Epithelial cell of esophagus (primary cell): ENCODE measurements around the gene EGLN2.

Source experiments
- DNase-seq: peaks from one replicate; pipeline ENCODE4 v3.0.0; 2010; ENCODE audit warnings: low read depth
- H3K4me3 ChIP-seq: 2 replicates; pipeline ENCODE4 v1.5.1; 2011; ENCODE audit warnings: mild to moderate bottlenecking, low read length, control low read depth
- TF ChIP-seq, protein P1 (sequence below): IDR thresholded peaks from 2 replicates; pipeline ENCODE4 v1.5.1; 2011; ENCODE audit warnings: low read depth, mild to moderate bottlenecking, low read length, control low read depth, inconsistent platforms; ENCODE audit not compliant: insufficient read depth; ENCODE audit errors: missing control alignments

The EGLN2 gene

GRCh38 chr19:40786060-40787037 is 12.6 kb upstream of the EGLN2 start:
- DNase-seq: no peak
- no peak overlapping the region for H3K4me3 ChIP-seq
- TF ChIP-seq, protein P1, sequence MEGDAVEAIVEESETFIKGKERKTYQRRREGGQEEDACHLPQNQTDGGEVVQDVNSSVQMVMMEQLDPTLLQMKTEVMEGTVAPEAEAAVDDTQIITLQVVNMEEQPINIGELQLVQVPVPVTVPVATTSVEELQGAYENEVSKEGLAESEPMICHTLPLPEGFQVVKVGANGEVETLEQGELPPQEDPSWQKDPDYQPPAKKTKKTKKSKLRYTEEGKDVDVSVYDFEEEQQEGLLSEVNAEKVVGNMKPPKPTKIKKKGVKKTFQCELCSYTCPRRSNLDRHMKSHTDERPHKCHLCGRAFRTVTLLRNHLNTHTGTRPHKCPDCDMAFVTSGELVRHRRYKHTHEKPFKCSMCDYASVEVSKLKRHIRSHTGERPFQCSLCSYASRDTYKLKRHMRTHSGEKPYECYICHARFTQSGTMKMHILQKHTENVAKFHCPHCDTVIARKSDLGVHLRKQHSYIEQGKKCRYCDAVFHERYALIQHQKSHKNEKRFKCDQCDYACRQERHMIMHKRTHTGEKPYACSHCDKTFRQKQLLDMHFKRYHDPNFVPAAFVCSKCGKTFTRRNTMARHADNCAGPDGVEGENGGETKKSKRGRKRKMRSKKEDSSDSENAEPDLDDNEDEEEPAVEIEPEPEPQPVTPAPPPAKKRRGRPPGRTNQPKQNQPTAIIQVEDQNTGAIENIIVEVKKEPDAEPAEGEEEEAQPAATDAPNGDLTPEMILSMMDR: no peak

DNA sequence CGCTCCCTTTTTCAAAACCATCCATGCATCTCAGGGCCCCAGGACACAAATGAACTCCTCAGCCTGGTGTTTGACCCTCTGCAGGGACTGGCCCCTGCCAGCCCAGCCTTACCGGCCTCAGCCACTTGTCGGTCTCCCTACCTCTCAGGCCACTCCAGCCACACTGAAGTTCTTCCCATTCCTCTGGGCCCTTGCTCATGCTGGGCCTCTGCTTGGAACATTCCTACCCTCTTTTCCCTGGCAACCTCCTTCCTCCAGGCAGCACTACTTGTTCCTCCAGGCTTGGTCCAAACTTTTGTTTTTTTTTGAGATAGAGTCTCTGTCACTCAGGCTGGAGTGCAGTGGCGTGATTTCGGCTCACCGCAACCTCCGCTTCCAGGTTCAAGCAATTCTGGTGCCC is 7.6 kb upstream of the EGLN2 start:
- TF ChIP-seq, protein P1: no peak
- DNase-seq: no peak
- H3K4me3 ChIP-seq: no peak overlapping the region

GRCh38 chr19:40791996-40792395 is 7.0 kb upstream of the EGLN2 start:
- TF ChIP-seq, protein P1: no peak
- DNase-seq: no peak

DNA sequence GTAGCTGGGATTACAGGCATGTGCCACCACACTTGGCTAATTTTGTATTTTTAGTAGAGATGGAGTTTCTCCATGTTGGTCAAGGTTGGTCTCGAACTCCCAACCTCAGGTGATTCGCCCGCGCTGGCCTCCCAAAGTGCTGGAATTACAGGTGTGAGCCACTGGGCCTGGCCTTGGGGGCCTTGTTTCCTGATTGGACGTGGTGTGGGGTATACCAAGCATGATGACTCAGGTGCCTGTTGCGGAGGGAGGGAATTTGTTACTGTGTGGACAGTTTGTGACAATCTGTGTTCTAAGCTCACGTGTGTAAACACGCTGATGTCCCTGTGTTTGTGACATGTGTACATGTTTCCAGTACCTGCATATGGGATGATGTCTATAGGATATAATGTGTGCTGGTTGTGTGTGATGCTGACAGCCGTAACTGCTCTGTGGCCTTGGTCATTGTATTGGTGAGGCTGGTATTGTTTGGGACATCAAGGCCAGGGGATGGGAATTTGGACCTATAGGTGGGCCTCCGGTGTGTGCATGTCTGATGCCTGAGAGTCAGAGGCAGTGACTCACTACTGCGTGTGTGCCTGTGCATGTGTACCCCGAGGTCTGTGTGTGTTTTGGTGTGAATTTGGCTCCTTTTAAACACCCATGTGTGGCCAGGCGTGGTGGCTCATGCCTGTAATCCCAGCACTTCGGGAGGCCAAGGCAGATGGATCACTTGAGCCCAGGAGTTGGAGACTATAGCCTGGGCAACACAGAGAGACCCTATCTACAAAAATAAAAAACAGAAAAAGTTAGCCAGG is 1.6 kb upstream of the EGLN2 start:
- no peak for DNase-seq
- TF ChIP-seq, protein P1: no peak
- H3K4me3 ChIP-seq: no peak overlapping the region

More at GRCh38 chr19:40791996-40792395, 7.0 kb upstream of the EGLN2 start:
- H3K4me3 ChIP-seq: no peak overlapping the region

DNA sequence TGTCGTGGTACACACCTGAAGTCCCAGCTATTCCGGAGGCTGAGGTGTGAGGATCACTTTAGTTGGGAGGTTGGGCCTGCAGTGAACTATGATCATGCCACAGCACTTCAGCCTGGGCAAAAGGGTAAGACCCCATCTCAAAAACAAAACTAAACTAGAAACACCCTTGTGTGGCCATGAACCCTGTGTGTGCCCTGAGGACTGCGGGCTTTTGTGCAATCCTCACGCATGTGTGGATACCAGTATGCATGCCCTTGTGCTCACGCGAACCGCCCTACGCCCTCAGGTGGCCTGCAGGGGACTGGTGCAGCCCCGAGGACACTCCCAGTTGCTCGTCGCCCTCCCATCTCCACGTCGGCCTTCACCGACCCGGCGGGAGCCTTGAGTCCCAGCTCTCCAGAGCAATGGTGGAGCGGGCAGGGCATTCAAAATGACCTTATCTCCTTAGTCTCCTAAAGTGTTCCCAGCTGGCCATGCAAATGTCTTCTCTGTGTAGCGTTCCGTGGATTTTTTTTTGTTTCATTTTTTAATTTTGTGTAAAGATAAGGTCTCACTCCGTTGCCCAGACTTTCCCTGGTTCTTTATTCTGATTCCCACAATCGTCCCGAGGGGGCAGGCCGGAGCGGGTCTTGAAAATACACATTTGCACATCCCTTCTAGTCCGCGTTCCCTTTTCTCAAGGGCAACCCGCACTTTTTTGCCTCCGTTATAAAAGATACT is 868 bp upstream of the EGLN2 start:
- TF ChIP-seq, protein P1: peak; percentile 48
- H3K4me3 ChIP-seq: peak overlapping the region; percentile 54
- DNase-seq: peak; percentile 45

GRCh38 chr19:40799558-40800338 is 757 bp downstream of the EGLN2 start:
- no peak for DNase-seq
- peak overlapping the region; percentile 79 for H3K4me3 ChIP-seq
- TF ChIP-seq, protein P1: no peak
